Retina (tissue), 1 donor: ENCODE measurements around the gene GUCY1A2.
"Not testable (repeated sequence)": the region's sequence is repeated elsewhere in the genome, so short reads cannot be mapped to it uniquely, and the experiment has no call there.

Experiments used
- DNase-seq: peaks from one replicate; pipeline ENCODE4 v3.0.0-alpha.2; 2016

GUCY1A2 gene, protein sequence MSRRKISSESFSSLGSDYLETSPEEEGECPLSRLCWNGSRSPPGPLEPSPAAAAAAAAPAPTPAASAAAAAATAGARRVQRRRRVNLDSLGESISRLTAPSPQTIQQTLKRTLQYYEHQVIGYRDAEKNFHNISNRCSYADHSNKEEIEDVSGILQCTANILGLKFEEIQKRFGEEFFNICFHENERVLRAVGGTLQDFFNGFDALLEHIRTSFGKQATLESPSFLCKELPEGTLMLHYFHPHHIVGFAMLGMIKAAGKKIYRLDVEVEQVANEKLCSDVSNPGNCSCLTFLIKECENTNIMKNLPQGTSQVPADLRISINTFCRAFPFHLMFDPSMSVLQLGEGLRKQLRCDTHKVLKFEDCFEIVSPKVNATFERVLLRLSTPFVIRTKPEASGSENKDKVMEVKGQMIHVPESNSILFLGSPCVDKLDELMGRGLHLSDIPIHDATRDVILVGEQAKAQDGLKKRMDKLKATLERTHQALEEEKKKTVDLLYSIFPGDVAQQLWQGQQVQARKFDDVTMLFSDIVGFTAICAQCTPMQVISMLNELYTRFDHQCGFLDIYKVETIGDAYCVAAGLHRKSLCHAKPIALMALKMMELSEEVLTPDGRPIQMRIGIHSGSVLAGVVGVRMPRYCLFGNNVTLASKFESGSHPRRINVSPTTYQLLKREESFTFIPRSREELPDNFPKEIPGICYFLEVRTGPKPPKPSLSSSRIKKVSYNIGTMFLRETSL

DNA sequence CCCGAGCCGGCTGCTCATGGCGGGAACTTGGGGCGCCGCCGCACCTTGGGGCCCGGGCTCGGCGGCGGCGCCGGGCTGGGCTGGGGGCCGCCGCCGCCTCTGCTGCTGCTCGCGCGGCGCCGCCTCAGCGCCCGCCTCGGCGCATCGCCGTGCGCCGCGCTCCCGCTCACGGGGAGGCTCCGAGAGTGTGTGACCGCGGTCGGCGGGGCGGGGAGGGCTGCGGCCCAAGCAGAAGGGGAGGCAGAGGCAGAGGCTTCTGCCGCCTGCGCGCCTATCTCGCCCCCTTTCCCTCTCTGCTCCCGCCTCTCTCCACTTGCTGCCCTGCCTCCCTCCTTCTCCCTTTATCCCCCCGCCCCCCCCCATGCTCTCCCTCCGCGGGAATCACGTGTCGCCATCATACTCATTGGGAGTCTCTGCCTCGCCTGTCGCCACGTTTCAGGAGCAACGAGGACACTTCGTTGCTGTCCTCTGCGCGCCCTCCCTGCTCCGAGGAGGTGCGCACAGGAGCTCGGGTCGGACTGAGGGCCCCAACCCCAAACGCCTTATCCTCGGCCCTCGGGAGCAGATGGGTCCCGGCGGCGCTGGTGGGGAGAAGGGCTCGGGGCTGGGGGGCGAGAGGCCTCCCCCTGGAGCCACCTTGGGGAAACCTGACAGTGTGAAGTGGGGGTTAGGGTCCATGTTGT, at the start of gene GUCY1A2:
Gene GUCY1A2 (minus strand): TSS at position 258 of the 683 bp plus-strand sequence. CDS start 421 bp downstream, outside the sequence.
- DNase-seq: peak; percentile 88

DNA sequence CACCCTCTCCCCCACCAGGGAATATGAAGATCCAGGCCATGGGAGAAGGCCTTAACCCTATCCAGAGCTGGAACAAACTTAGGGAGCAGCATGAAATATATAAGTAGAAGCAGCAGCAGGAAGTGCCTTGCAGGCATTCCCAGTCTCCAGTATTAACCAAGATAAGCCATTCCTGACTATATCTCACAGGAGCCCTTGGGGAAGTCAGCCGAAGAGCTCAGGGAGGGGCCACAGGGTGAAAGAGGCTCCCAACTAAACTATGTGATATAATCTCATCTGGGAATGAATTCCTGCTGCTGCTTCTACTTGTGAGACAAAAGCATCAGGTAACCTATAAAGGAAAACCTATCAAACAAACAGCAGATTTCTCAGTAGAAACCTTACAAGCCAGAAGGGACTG, 36.1 kb upstream of the GUCY1A2 start:
- DNase-seq: no peak

DNA sequence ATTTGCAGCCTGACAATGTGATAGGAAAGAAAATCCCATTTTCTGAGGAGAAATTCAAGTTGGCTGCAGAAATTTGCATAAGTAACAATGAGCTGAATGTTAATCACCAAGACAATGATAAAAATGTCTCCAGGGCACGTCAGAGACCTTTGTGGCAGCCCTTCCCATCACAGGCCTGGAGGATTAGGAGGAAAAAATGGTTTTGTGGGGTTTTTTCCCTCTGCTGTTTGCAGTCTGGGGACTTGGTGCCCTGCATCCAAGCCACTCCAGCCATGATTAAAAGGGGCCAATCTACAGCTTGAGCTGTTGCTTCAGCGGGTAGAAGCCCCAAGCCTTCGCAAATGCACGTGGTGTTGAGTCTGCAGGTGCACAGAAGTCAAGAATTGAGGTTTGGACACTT, 33.1 kb upstream of the GUCY1A2 start:
- not testable (repeated sequence) for DNase-seq

DNA sequence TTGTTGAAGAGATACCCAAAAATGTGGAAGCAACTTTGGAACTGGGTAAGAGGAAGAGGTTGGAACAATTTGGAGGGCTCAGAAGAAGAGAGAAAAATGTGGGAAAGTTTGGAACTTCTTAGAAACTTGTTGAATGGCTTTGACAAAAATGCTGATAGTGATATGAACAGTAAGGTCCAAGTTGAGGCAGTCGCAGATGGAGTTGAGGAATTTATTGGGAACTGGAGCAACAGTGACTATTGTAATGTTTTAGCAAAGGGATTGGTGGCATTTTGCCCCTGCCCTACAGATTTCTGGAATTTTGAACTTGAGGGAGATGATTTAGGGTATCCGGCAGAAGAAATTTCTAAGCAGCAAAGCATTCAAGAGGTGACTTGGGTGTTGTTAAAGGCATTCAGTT, 32.6 kb upstream of the GUCY1A2 start:
- not testable (repeated sequence) for DNase-seq

DNA sequence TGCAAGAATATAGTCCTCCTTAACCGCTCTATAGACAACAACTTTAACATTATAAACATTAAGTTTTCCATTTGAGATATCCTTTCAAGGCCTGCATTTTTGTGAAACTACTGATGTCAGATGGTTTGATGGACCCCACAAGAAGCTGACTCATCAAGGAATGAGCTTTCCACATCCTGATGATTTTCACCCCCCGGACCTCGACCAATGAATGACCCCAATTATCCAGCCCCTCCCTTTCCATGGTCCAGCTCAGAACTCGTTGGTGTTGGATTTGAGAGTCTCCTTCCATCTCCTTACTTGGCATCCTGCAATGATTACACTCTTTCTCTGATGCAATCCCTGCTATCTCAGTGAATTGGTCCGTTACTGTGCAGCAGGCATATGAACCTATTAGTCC, 31.8 kb upstream of the GUCY1A2 start:
- no peak for DNase-seq

DNA sequence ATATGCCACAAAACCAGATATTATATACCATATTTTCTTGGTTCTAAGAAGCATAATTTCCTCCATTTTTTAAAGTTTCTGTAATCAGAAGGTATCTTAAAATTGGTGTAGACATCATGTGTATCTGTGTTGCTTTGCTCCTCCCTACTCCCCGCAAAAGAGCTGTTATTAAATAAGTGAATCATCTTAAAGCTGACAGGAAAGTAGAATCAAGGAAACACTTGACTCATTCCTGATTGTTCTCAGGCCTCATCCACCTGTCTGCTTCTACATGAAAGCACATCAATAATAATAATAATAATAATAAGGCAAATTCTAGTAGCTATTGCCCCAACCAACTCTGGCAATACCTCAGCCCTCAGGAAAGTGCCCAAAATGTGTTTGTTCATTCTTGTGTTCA, 26.2 kb upstream of the GUCY1A2 start:
- DNase-seq: no peak

DNA sequence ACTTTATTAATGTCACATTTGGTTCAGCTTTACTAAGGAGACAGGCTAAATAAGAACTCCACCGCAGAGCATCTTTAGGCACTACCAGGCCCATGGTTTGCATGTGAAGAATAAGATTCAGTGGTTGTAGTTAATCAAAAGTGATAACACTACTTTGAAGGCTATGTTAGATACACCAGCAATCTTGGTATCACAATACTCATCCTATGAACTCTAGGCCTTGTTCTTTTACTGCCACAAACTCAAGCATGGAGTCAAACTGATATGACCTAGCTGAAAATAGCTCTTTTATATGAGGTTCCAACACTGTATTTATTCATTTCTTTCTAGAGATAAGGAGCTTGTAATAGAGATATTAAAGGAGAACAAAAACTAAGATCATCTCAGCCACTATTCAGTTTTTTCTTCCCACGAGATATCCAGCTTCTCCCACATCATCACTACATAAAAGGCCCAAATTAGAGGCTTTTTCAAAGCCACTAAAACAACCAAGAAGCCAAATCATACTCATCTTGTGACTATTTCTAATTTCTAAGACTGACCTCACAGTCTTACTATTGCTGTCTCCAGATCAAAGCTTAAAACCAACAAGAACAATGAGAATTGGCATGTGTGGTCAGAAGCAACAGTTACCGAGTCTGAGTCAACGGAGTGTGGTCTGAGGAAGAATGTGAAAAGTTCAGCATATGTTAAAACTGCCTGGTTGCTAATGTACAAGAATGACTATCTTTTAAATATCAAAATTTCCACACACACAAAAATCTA, 25.1 kb upstream of the GUCY1A2 start:
- DNase-seq: no peak

DNA sequence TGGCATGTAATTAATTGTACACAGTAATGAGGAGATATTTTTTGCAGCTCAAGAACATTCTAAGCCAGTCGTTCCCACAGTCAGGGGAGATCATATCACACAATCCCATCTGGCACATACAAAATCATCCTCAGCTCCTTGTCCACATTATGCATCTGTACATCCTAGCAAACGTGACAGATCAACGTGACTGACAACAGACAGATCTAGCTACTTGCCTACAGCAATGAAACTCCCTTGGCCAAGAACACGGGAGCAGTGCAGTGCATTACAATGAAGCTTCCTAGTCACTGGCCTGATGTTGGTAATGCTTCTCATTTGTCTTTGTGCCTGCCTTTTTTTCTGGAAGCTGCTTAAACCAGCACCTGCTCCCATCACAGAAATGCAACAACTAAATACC, 24.5 kb upstream of the GUCY1A2 start:
- no peak for DNase-seq

DNA sequence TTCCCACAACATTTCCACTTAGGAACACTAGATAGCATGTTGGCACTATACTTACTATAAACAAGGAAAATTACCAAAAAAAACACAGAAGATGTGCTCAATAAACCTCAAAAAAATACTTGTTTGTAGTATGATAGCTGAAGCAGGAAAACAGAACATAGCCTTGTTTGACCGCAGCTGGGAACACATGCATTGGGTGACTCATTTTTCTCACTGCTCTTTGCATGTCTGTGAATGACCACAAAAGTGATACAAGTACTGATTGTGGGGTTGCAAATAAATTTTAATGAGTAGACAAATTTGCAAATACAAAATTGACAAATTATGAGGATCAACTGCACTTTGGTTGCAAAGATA, 22.8 kb upstream of the GUCY1A2 start:
- no peak for DNase-seq

DNA sequence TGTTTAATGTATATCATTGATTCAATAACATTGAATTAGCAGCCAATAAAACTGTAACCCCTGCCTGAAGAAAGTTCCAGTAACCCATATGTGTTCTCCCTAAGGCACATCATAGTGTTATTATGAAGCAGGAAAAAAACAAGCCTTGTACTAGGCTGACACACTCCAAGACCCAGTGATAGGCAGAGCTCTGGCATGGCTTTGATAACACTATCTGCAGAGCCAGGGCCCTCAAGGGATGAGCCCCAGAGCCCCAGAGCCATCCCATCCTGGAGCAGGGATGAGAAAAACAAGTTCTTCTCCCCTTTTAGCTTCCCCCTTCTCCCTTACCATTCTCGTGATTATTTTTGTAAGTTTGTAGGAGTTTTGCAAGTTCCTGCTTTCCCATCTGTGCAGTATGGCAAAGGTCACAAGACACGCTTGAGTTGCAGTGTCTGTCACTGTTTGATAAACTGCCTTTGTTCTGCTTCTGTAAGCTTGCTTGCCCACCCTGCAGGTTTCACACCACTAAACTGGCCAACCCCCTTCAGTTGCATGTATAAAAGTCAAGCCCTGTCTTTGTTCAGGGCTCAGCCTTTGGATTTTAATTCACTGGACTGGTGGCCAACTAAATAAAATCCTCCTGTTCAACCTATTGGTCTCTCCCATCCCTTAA, 22.3 kb upstream of the GUCY1A2 start:
- no peak for DNase-seq

DNA sequence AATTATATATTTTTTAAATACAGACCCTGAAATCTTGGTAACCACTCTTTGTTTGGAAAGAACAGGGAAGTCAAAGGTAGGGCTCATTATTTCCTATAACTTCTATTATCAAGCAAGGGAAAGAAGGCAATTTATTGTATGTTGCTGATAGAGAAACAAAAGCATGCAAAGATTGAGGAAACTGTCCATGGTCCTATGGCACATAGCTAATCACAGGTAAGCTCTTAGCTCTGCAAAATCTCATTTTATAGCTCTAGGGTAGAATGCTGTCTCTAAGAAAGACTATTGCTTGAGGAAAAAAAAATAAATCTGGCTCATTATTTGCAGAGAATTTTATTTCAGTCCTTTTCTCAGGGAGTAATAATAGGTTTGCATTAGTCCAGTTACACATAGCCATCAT, 7.4 kb upstream of the GUCY1A2 start:
- no peak for DNase-seq

DNA sequence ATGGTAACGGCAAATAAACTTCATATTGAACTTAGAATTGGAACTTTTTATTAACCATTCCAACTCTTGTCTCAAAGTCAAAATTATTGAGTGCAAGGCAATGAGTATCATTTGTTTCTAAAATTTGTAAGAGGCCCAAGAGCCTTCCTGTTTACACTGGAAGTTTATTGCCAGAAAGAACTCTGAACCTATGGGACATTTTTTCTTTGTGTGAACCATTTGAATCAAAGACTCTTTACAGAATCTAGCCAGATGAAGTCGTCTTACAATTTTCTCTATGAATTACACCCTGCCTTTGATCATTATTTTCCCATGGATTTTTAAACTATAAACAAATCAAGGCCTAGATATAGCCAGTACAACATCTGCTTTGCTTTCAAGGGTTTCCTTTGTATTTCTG, 2.3 kb upstream of the GUCY1A2 start:
- DNase-seq: no peak

DNA sequence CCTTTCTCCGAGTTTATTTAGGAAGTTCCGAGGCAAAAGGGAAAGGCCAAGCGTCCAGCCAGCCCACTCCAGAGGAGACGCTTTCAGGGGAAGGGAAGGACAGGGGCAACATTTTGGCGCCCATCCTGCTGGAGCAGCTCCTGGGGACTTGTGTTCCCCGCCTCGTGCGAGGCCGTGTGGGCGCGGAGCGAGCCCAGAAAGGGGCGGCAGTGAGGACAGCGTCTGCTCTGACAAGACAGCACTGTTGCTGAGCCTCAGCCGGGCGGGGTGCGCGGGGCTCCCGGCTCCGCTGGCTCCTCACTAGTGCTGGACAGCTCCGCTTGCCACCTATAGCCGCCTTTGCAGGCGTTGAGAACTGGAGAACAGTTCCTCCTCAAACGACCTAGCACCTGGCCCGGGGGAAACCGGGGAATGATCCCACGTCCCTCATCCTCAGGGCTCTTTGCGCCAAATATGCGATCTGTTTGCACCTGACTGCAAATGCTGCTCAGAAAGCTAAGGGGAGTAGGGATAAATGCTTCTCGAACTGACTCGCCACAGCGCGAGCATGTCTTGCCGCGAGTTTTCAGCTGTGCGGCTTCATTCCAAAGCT, 722 bp upstream of the GUCY1A2 start:
- DNase-seq: no peak

DNA sequence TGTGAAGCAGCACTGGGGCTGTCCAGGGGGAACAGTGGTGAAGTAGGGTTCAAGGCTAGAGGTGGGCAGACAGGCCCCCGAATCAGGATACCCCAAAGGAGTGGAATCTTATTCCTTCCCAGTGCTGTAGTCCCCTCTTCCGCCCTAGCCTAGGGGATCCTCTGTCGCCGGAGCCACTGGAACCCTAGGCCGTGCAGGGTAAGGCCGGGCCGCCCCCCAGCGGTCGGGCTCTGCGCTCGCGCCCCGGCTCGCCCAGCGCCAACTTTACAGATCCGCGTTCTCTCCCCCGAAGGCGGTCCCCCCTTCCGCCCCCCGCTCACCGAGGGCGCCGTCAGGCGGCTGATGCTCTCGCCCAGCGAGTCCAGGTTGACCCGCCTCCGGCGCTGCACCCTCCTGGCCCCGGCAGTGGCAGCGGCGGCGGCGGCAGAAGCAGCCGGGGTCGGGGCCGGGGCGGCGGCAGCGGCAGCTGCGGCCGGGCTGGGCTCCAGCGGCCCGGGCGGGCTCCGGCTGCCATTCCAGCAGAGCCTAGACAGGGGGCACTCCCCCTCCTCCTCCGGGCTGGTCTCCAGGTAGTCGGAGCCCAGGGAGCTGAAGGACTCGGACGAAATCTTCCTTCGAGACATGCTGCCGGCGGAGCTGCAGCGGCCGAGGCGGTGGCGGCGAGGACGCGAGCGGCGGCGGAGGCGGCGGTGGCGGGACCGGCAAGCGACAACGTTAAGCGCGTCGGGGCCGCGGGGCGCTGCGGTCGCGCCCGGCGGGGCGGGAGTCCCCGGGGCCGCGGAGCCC, 650 bp downstream of the GUCY1A2 start:
- peak; percentile 91 for DNase-seq

DNA sequence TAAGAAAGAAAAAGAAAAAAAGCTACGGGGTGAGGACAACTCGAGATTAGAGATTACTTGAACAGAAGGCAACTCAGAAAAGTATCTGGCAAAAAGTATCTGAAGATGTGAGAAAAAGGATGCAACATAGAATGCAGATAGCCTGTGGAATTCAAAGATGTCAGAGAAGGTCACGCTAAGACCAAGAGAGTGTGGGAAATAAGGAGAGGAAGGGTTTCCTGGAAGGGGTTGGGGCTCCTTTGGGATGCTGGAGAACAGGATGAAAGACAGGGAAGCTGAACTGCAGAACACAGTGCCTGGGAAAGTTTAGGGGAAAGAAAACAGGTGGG, 1.2 kb downstream of the GUCY1A2 start:
- DNase-seq: no peak

DNA sequence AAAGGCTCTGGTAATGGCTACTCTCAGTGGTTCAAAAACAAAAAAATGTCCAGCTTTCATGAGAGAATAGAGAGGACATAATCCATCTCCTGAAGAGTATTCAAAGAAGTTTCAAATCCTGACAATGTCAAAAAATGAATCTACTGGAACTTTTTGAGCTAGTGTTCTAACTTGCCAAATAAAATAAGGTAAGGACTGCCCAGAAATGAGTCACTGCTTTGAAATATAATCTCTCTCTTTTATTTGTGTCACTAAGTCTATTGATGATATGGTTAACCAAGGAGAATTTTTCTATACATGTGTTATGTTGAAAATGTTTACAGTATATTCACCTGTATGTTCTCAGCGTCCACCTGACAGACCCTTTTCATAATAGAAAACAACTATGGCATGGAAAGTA, 3.4 kb downstream of the GUCY1A2 start:
- DNase-seq: no peak

DNA sequence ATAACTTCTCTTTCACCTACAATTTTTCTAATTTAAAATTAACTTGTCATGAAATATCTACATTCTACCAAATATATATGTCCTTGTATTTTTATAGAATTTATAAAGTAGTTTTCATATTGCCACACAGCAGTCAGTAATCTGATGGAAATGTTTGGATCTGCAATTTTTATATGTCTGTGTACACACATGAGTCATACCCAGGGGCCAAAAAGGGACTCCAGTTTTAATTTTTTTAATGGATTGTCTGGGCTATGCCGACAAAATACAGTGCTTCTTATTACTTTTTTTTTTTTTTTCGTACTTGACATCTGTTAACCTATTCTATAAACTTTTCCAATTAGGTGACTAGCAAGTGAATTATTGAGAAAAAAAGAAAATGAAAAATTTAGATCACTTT, 6.3 kb downstream of the GUCY1A2 start:
- no peak for DNase-seq

DNA sequence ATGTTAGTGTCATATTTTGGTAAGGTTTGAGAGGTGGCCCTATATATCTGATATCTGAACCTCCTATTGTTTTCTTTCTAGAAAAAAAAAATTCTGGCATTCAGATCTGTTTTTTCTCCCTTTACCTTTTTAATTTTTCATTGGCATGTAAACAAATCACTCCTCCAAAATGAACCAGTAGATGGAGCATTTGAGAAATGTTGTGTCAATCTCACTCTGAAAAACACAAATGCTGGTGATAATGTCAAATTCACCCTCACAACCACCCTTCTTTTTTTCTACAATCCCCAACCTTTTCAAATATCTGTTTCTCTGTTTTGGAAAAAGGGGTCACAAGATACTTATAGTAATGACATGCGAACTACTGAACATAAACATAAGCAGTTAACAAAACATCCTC, 9.1 kb downstream of the GUCY1A2 start:
- DNase-seq: no peak

DNA sequence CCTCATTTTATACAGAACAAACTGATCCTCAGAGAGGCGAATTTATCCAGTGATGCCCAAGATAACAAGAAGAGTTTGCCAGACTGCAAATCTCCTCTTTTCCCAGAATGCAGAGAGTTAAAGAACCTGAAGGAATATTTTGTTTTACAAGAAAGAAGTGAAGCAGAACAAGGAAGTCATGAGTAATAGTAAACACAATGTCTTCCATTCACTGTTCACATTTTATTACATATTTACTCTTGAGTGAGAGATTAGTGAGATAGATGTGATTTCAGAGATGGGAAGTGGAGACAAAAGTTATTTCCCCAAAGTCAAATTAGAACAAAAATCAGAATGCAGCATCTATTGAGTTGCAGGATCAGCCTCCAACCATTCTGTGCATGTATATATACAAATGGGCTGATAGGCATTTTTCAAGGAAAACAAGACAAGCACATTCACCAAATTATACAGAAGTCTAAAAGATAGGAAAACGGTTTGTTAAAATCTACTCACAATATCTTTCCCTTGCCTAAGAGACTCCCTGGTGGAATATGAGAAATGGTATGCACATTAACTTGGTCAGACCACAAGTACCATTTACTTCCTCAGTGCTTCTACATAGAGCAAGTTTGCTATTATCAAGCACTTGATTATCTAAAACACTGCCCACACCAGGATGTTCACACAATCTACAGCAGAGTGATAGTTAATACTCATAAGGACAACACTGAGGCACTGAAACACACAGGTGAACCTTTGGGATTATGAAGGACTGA, 12.0 kb downstream of the GUCY1A2 start:
- no peak for DNase-seq

DNA sequence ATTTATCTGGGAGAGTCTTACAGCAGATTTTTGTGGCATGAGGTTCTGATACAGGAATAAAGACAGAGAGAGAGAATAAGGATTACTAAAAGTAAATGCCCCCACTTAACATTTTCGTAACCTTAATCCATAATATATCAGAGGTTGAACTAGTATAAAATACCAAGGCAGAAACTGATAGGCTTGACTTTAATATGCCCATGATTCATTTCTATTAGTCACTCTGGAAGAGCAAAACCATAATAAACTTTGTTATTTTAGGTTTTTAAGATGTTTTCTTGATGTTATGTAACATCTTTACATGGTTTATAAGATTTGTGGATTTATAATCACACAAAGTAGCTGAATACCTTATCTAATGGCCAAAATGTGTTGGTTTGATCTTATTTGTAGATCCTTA, 19.1 kb downstream of the GUCY1A2 start:
- DNase-seq: no peak

DNA sequence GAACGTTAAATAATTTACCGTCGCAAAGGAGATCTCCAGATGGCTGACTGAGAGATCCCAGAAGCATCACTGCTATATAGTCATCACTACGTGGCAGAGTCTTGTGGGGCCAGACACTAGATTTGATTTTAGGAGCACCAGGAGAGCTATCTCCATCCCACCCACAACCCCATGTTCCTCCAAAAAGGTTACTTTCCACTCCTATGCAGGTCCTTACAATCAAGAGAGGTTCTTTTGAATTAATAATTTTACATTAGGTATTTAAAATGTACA, 19.4 kb downstream of the GUCY1A2 start:
- DNase-seq: no peak
